Vagina (tissue), 2 donors: ENCODE data around the gene COBL. TPM values are rescaled to one million over a fixed set of nuclear protein-coding genes. Genes with fewer than 3 reads are reported as not detected.
A peak's percentile ranks its signal among the peaks of the same experiment; 100 is the strongest.

Source experiments
- DNase-seq, 2 donors: peaks; one replicate each; pipeline ENCODE4 v3.0.0-alpha.2; 2017; ENCODE audit errors: extremely low spot score in 2 of 2
- H3K27ac ChIP-seq: fragments of 200-600 bp; sonication (generic); one replicate; pipeline ENCODE4 v1.5.1; 2019
- H3K27me3 ChIP-seq: fragments of 200-600 bp; sonication (generic); one replicate; pipeline ENCODE4 v1.5.1; 2019
- H3K36me3 ChIP-seq, 2 donors: fragments of 200-600 bp; sonication (generic); one replicate each; pipeline ENCODE4 v1.5.1; 2017 to 2019
- H3K4me1 ChIP-seq: fragments of 200-600 bp; sonication (generic); one replicate; pipeline ENCODE4 v1.5.1; 2019
- H3K4me3 ChIP-seq, 2 donors: fragments of 200-600 bp; sonication (generic); 1 replicate in 1 of 2; 2 replicates in 1 of 2; pipeline ENCODE4 v1.5.1; 2016 to 2019
- H3K9me3 ChIP-seq: fragments of 200-600 bp; sonication (generic); one replicate; pipeline ENCODE4 v1.5.1; 2019
- CTCF ChIP-seq, 3 experiments: fragments of 450-650 bp in 2 of 3; fragments of 200-600 bp in 1 of 3; sonication (generic) in 1 of 3; IDR thresholded peaks; one replicate each; pipeline ENCODE4 v1.5.1; 2017 to 2019; ENCODE audit warnings: antibody characterized with exemption in 3 of 3, mild to moderate bottlenecking in 2 of 3, moderate library complexity in 2 of 3
- POLR2A ChIP-seq, 2 donors: fragments of 450-650 bp; IDR thresholded peaks; one replicate each; pipeline ENCODE4 v1.6.1; 2017; ENCODE audit warnings: antibody characterized with exemption in 2 of 2, mild to moderate bottlenecking in 2 of 2, moderate library complexity in 2 of 2
- POLR2AphosphoS5 ChIP-seq, 2 donors: sonication (generic); formaldehyde crosslinking; IDR thresholded peaks; one replicate each; pipeline ENCODE4 v1.9.0; 2017; ENCODE audit warnings: antibody characterized with exemption in 2 of 2, mild to moderate bottlenecking in 2 of 2, low read depth in 1 of 2; ENCODE audit not compliant: insufficient read depth in 1 of 2
- intact Hi-C: fragments of 100-400 bp; cut with DNase I; formaldehyde crosslinking; loops from one replicate; pipeline ENCODE4 v1.15.1; 2023
- total RNA-seq: library from RNA; depleted of rRNA; stranded (reverse); fragments of >200 nt; gene quantifications from one replicate; pipeline ENCODE4 v1.2.3, GENCODE V29; 2016

COBL gene
- total RNA-seq, 1 donor from 2014 or later = 9.3 TPM

GRCh38 chr7:51142741-51143385 lies 173.7 kb downstream of the COBL start:
- Histone ChIP-seq H3K27me3 (no peaks in the 10 kb centered on the region), H3K9me3 (no peaks in the 10 kb centered on the region), H3K4me1 (peaks cover 12% of the 10 kb centered on the region), H3K27ac (no peak overlapping the region), H3K36me3 (no peaks in the 10 kb centered on the region), H3K4me3 (no peak overlapping the region)
- TF ChIP-seq POLR2A (IDR thresholded peaks at IDR 0.05) (no peak), POLR2AphosphoS5 (IDR thresholded peaks at IDR 0.05; ENCODE audit: insufficient read depth in 1 of 2, low read depth in 1 of 2) (no peak), CTCF (IDR thresholded peaks at IDR 0.05) (no peak)
- DNase-seq = peak in 1 of 2 donors; percentile 34
- intact Hi-C loops = no loop called here

GRCh38 chr7:51141451-51142003 lies 175.1 kb downstream of the COBL start:
- H3K27me3 ChIP-seq = no peaks in the 10 kb centered on the region
- H3K36me3 ChIP-seq = no peaks in the 10 kb centered on the region
- H3K4me1 ChIP-seq = peaks cover 12% of the 10 kb centered on the region
- no peak overlapping the region for H3K4me3 ChIP-seq
- intact Hi-C loops = no loop called here
- H3K9me3 ChIP-seq = no peaks in the 10 kb centered on the region
- TF ChIP-seq CTCF (IDR thresholded peaks at IDR 0.05) (peak in 2 of 3 experiments; percentile 29 to 44), POLR2A (IDR thresholded peaks at IDR 0.05) (no peak)
- no peak overlapping the region for H3K27ac ChIP-seq
- DNase-seq = peak in 1 of 2 donors; percentile 83

- Histone ChIP-seq H3K4me1 (peaks cover 12% of the 10 kb centered on the region), H3K9me3 (no peaks in the 10 kb centered on the region), H3K36me3 (no peaks in the 10 kb centered on the region), H3K27ac (no peak overlapping the region), H3K4me3 (no peak overlapping the region), H3K27me3 (no peaks in the 10 kb centered on the region)
- TF ChIP-seq POLR2A (IDR thresholded peaks at IDR 0.05) = no peak
- TF ChIP-seq CTCF (IDR thresholded peaks at IDR 0.05) = no peak
- TF ChIP-seq POLR2AphosphoS5 (IDR thresholded peaks at IDR 0.05; ENCODE audit: insufficient read depth in 1 of 2, low read depth in 1 of 2) = no peak
- DNase-seq = peak in 1 of 2 donors; percentile 52
- intact Hi-C loops = no loop called here
These were observed 176.1 kb downstream of the COBL start for GRCh38 chr7:51140199-51141164.

- H3K27ac ChIP-seq = no peak overlapping the region
- intact Hi-C loops = no loop called here
- TF ChIP-seq CTCF (IDR thresholded peaks at IDR 0.05) = no peak
- no peak for TF ChIP-seq POLR2AphosphoS5 (IDR thresholded peaks at IDR 0.05; ENCODE audit: insufficient read depth in 1 of 2, low read depth in 1 of 2)
- no peak for TF ChIP-seq POLR2A (IDR thresholded peaks at IDR 0.05)
- H3K27me3 ChIP-seq = no peaks in the 10 kb centered on the region
- H3K4me3 ChIP-seq = no peak overlapping the region
- no peaks in the 10 kb centered on the region for H3K36me3 ChIP-seq
- peak in 1 of 2 donors; percentile 37 for DNase-seq
- peaks cover 12% of the 10 kb centered on the region for H3K4me1 ChIP-seq
- H3K9me3 ChIP-seq = no peaks in the 10 kb centered on the region
These were observed 176.8 kb downstream of the COBL start for GRCh38 chr7:51139796-51140195.
